Adrenal gland (tissue), 12 donors: ENCODE data around the gene FCN3. TPM values are rescaled to one million over a fixed set of nuclear protein-coding genes. Genes with fewer than 3 reads are reported as not detected.

Experiments
- DNase-seq, 7 donors: peaks; one replicate each; pipeline ENCODE4 v3.0.0-alpha.2; 2019 to 2020
- H3K27ac ChIP-seq, 5 donors: fragments of 200-600 bp; sonication (generic) in 4 of 5; 1 replicate in 3 of 5; 2 replicates in 2 of 5; pipeline versions ENCODE4 v1.5.1 to v1.8.0; 2016 to 2020; ENCODE audit warnings: mild to moderate bottlenecking in 1 of 5
- H3K27me3 ChIP-seq: fragments of 200-600 bp; 2 replicates; pipeline ENCODE4 v1.8.0; 2021
- H3K36me3 ChIP-seq, 2 donors: fragments of 200-600 bp; replicated peaks in 1 of 2; 1 replicate in 1 of 2; 2 replicates in 1 of 2; pipeline versions ENCODE4 v1.5.1 to v1.8.0; 2018 to 2022
- H3K4me1 ChIP-seq, 2 donors: fragments of 200-600 bp; replicated peaks in 1 of 2; 1 replicate in 1 of 2; 2 replicates in 1 of 2; pipeline versions ENCODE4 v1.5.1 to v1.8.0; 2018 to 2021
- H3K4me3 ChIP-seq, 4 donors: fragments of 200-600 bp; sonication (generic) in 3 of 4; one replicate each; pipeline ENCODE4 v1.5.1; 2016 to 2018
- H3K9me3 ChIP-seq, 3 donors: fragments of 200-600 bp; sonication (generic) in 1 of 3; replicated peaks in 1 of 3; 1 replicate in 2 of 3; 2 replicates in 1 of 3; pipeline versions ENCODE4 v1.5.1 to v1.8.0; 2016 to 2021
- CTCF ChIP-seq, 6 experiments: fragments of 450-650 bp in 4 of 6; fragments of 200-600 bp in 2 of 6; sonication (generic) in 1 of 6; IDR thresholded peaks; 1 replicate in 5 of 6; 2 replicates in 1 of 6; pipeline versions ENCODE4 v1.5.1 to v1.8.0; 2016 to 2021; ENCODE audit warnings: antibody characterized with exemption in 6 of 6, mild to moderate bottlenecking in 2 of 6, moderate library complexity in 1 of 6
- POLR2A ChIP-seq, 2 donors: fragments of 450-650 bp; IDR thresholded peaks; one replicate each; pipeline ENCODE4 v1.6.1; 2017; ENCODE audit warnings: antibody characterized with exemption in 2 of 2, mild to moderate bottlenecking in 2 of 2, moderate library complexity in 1 of 2
- WGBS, 4 donors: extraction: QIAGEN DNeasy Blood & Tissue Kit in 2 of 4; methylation state at CpG; one replicate each; pipeline versions ENCODE4 v1.1.5 to v1.1.7; 2013 to 2017; 5-methylcytosine and 5-hydroxymethylcytosine counted together
- intact Hi-C, 2 donors: fragments of 100-400 bp; cut with DNase I; formaldehyde crosslinking; loops; one replicate each; pipeline versions ENCODE4 v1.14.1 to v1.15.0; 2022 to 2023
- polyA plus RNA-seq, 3 donors: library from polyadenylated mRNA; stranded (reverse); fragments of 200-250 nt in 2 of 3; fragments of 350-450 nt in 1 of 3; fragmentation: Illumina TruSeq in 1 of 3; extraction: RNeasy Lipid Tissue Mini Kit (QIAGEN cat#74804) in 1 of 3; gene quantifications; one replicate each; pipeline ENCODE4 v1.2.3, GENCODE V29; 2013 to 2014
- total RNA-seq, 9 donors: library from RNA; depleted of rRNA in 4 of 9; stranded (reverse); fragments of >200 nt in 4 of 9; fragments of 120-200 nt in 1 of 9; fragmentation: NEBNext Ultra II Directional in 1 of 9; extraction: Animal tissue kit (Norgen Biotek cat#: 25700) in 1 of 9; gene quantifications; one replicate each; pipeline versions ENCODE4 v1.1.0 to v1.2.4, GENCODE V29; 2013 to 2023
- donor health status: healthy with polysubstance abuse.
- donor health status: Bipolar disorder and iron deficiency.
- donor health status: DM: yes; HTN: yes; CAD: no.
- donor health status: DM: no; HTN: no; CAD: no.
- donor health status: DM: no; HTN: no; CAD: no.
- donor health status: DM: yes; HTN: yes; CAD: no.

FCN3 gene
- total and polyA plus RNA-seq, 12 donors = 6.3 to 83.3 (median 32.0) TPM

GRCh38 chr1:27381969-27382762 is 7.5 kb upstream of the FCN3 start:
- 71 to 84% (median 79%) methylated on average over 7 to 18 of the region's 18 CpGs for WGBS, 4 donors

GRCh38 chr1:27380766-27381733 is 6.4 kb upstream of the FCN3 start:
- H3K27me3 ChIP-seq = no peaks in the 10 kb centered on the region
- peak overlapping the region in 2 of 5 donors; percentile 5 to 27 for H3K27ac ChIP-seq
- TF ChIP-seq POLR2A (IDR thresholded peaks at IDR 0.05) (no peak), CTCF (IDR thresholded peaks at IDR 0.05) (no peak)
- no peak overlapping the region for H3K4me3 ChIP-seq
- 42 to 53% (median 48%) methylated on average over 4 to 12 of the region's 12 CpGs for WGBS, 4 donors
- peaks cover 10% of the 10 kb centered on the region in 2 donors for H3K4me1 ChIP-seq
- peak in 2 of 7 donors; percentile 30 to 57 for DNase-seq
- H3K9me3 ChIP-seq = no peaks in the 10 kb centered on the region
- no peaks in the 10 kb centered on the region for H3K36me3 ChIP-seq
- intact Hi-C loops = no loop called here

More at GRCh38 chr1:27381969-27382762, 7.5 kb upstream of the FCN3 start:
- Histone ChIP-seq H3K4me3 (no peak overlapping the region), H3K27me3 (no peaks in the 10 kb centered on the region), H3K36me3 (no peaks in the 10 kb centered on the region), H3K9me3 (no peaks in the 10 kb centered on the region), H3K4me1 (peaks cover 10% of the 10 kb centered on the region in 2 donors), H3K27ac (no peak overlapping the region)
- no peak for DNase-seq
- intact Hi-C loops = no loop called here
- TF ChIP-seq POLR2A (IDR thresholded peaks at IDR 0.05) (no peak), CTCF (IDR thresholded peaks at IDR 0.05) (no peak)

GRCh38 chr1:27380224-27380623 is 5.6 kb upstream of the FCN3 start:
- intact Hi-C loops = no loop called here
- no peak overlapping the region for H3K27ac ChIP-seq
- DNase-seq = no peak

More at GRCh38 chr1:27380224-27380623, 5.6 kb upstream of the FCN3 start:
- 88 to 97% (median 94%) methylated on average over 3 to 4 of the region's 4 CpGs; no CpG with 5 or more reads in 1 of the 4 donors for WGBS, 4 donors
- Histone ChIP-seq H3K36me3 (no peaks in the 10 kb centered on the region), H3K9me3 (no peaks in the 10 kb centered on the region), H3K27me3 (no peaks in the 10 kb centered on the region), H3K4me3 (no peak overlapping the region), H3K4me1 (peaks cover 10% of the 10 kb centered on the region in 2 donors)
- TF ChIP-seq CTCF (IDR thresholded peaks at IDR 0.05) (no peak), POLR2A (IDR thresholded peaks at IDR 0.05) (no peak)
